BLaER1 (cell line): ENCODE data around the gene TRRAP.
"Not testable (repeated sequence)": the region's sequence is repeated elsewhere in the genome, so short reads cannot be mapped to it uniquely, and the experiment has no call there.

Experiments
- H3K27ac ChIP-seq: shearing (Covaris generic); formaldehyde crosslinking; 2 replicates; pipeline ENCODE4 v1.8.1; 2022
- H3K27me3 ChIP-seq: shearing (Covaris generic); formaldehyde crosslinking; 2 replicates; pipeline ENCODE4 v1.8.1; 2022
- H3K36me3 ChIP-seq: shearing (Covaris generic); formaldehyde crosslinking; 2 replicates; pipeline ENCODE4 v1.8.1; 2022
- H3K4me1 ChIP-seq: shearing (Covaris generic); formaldehyde crosslinking; 2 replicates; pipeline ENCODE4 v1.8.1; 2022
- H3K4me2 ChIP-seq: shearing (Covaris generic); formaldehyde crosslinking; 2 replicates; pipeline ENCODE4 v1.8.1; 2022
- H3K4me3 ChIP-seq: shearing (Covaris generic); formaldehyde crosslinking; 2 replicates; pipeline ENCODE4 v1.8.1; 2022
- H3K9ac ChIP-seq: shearing (Covaris generic); formaldehyde crosslinking; 2 replicates; pipeline ENCODE4 v1.8.1; 2022
- H3K9me3 ChIP-seq: shearing (Covaris generic); formaldehyde crosslinking; 2 replicates; pipeline ENCODE4 v1.8.1; 2022
- H4K20me1 ChIP-seq: shearing (Covaris generic); formaldehyde crosslinking; 2 replicates; pipeline ENCODE4 v1.8.1; 2022
- Cebpa-rat ChIP-seq: shearing (Covaris generic); IDR thresholded peaks from 2 replicates; pipeline ENCODE4 v1.8.1; 2022

TRRAP gene

GRCh38 chr7:99038086-99038855 lies 159.9 kb downstream of the TRRAP start:
- peak overlapping the region; percentile 87 for H3K9ac ChIP-seq
- H3K27ac ChIP-seq, result peak overlapping the region; percentile 98
- TF ChIP-seq Cebpa-rat, result no peak
- peaks cover 83% of the 10 kb centered on the region for H3K36me3 ChIP-seq
- H3K4me1 ChIP-seq, result peaks cover 93% of the 10 kb centered on the region
- no peaks in the 10 kb centered on the region; the same call in 1 of the 2 replicates for H4K20me1 ChIP-seq
- H3K27me3 ChIP-seq, result no peaks in the 10 kb centered on the region
- no peaks in the 10 kb centered on the region for H3K9me3 ChIP-seq
- no peak overlapping the region for H3K4me3 ChIP-seq
- H3K4me2 ChIP-seq, result peak overlapping the region; percentile 97

DNA sequence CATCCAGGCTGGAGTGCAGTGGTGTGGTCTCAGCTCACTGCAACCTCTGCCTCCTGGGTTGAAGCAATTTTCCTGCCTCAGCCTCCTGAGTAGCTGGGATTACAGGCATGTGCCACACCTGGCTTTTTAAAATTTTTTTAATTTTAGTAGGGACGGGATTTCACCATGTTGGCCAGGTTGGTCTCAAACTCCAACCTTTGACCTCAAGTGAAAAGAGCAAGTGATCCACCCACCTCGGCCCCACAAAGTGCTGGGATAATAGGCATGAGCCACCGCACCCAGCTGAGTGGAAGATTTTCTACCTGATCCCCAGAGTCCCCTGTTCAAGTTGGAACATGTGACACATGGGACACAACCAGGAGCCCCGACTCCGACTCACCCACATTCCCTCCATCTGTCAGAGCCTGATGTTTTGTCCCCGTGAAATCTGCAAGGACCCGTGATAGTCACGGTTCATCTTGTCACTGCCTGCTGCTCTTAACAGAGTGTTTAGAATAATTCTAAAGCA lies 161.1 kb downstream of the TRRAP start:
- peak overlapping the region; percentile 17; the same call in 1 of the 2 replicates for H3K9ac ChIP-seq
- peaks cover 83% of the 10 kb centered on the region for H3K36me3 ChIP-seq

GRCh38 chr7:99040104-99040958 lies 162.0 kb downstream of the TRRAP start:
- Histone ChIP-seq H4K20me1 (no peaks in the 10 kb centered on the region), H3K4me1 (peaks cover 73% of the 10 kb centered on the region), H3K36me3 (peaks cover 83% of the 10 kb centered on the region), H3K9ac (0 out of 2 replicates have a peak overlapping the region, but pooled peaks have one; percentile 18), H3K27me3 (no peaks in the 10 kb centered on the region), H3K4me2 (peak overlapping the region; percentile 21), H3K4me3 (no peak overlapping the region), H3K27ac (peak overlapping the region; percentile 98; the same call in 1 of the 2 replicates), H3K9me3 (no peaks in the 10 kb centered on the region)
- no peak for TF ChIP-seq Cebpa-rat

More for the DNA sequence above, 161.1 kb downstream of the TRRAP start:
- Histone ChIP-seq H4K20me1 (no peaks in the 10 kb centered on the region), H3K27ac (peak overlapping the region; percentile 98; the same call in 1 of the 2 replicates), H3K9me3 (no peaks in the 10 kb centered on the region), H3K4me1 (peaks cover 82% of the 10 kb centered on the region), H3K4me3 (no peak overlapping the region), H3K27me3 (no peaks in the 10 kb centered on the region), H3K4me2 (no peak overlapping the region)
- TF ChIP-seq Cebpa-rat, result no peak

GRCh38 chr7:99041526-99041925 lies 163.2 kb downstream of the TRRAP start:
- no peaks in the 10 kb centered on the region for H3K9me3 ChIP-seq
- no peak overlapping the region for H3K9ac ChIP-seq
- no peaks in the 10 kb centered on the region for H4K20me1 ChIP-seq
- H3K27me3 ChIP-seq, result no peaks in the 10 kb centered on the region
- H3K36me3 ChIP-seq, result peaks cover 95% of the 10 kb centered on the region
- H3K4me2 ChIP-seq, result no peak overlapping the region
- peaks cover 63% of the 10 kb centered on the region for H3K4me1 ChIP-seq
- peak overlapping the region; percentile 29; the same call in 1 of the 2 replicates for H3K27ac ChIP-seq
- no peak overlapping the region for H3K4me3 ChIP-seq
- no peak for TF ChIP-seq Cebpa-rat

DNA sequence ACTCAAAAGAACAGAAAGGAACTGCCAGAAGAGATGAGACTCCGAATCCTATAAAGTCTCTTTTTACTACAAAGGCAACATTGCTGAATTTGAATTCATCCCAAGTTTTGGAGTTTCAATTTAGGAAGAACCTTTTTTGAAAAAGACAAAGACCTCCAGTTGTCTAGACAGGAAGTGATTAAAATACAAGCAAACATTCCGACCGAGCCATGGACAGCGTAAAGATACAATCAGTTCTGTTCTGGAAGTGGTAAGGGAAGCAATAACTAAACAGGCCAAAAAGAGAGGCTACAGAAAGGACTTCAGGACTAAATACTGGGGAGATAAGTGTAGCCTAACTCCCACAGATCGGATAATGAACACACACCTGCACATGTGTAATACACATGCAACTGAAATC lies 164.6 kb downstream of the TRRAP start:
- Histone ChIP-seq H4K20me1 (no peaks in the 10 kb centered on the region), H3K9me3 (no peaks in the 10 kb centered on the region), H3K36me3 (peaks cover 99% of the 10 kb centered on the region), H3K4me1 (peaks cover 49% of the 10 kb centered on the region), H3K27me3 (no peaks in the 10 kb centered on the region), H3K4me2 (no peak overlapping the region), H3K9ac (no peak overlapping the region), H3K27ac (no peak overlapping the region), H3K4me3 (no peak overlapping the region)
- no peak for TF ChIP-seq Cebpa-rat

DNA sequence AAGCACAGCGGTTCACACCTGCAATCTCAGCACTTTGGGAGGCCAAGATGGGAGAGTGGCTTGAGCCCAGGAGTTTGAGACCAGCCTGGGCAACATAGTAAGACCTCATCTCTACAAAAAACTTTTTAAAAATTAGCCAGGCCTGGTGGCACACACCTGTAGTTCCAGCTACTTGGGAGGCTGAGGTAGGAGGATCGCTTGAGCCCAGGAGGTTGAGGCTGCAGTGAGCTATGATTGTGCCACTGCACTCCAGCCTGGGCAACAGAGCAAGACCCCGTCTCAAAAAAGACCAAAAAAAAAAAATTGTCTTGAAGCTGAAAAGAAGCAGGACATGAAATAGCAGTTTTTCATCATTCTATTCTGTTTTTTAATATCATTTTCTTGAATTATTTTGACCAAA lies 166.5 kb downstream of the TRRAP start:
- not testable (repeated sequence) for H3K27ac ChIP-seq, H3K9me3 ChIP-seq, H4K20me1 ChIP-seq, H3K27me3 ChIP-seq, H3K9ac ChIP-seq, H3K4me3 ChIP-seq, H3K4me2 ChIP-seq
- peaks cover 99% of the 10 kb centered on the region for H3K36me3 ChIP-seq
- H3K4me1 ChIP-seq, result peaks cover 30% of the 10 kb centered on the region

GRCh38 chr7:99046262-99046661 lies 167.9 kb downstream of the TRRAP start:
- H3K4me2 ChIP-seq, result not testable (repeated sequence)
- peaks cover 20% of the 10 kb centered on the region for H3K4me1 ChIP-seq
- H3K36me3 ChIP-seq, result peaks cover 100% of the 10 kb centered on the region

GRCh38 chr7:99046722-99047121 lies 168.4 kb downstream of the TRRAP start:
- TF ChIP-seq Cebpa-rat, result no peak
- no peak overlapping the region for H3K27ac ChIP-seq
- no peak overlapping the region for H3K4me2 ChIP-seq
- H3K4me1 ChIP-seq, result peaks cover 20% of the 10 kb centered on the region
- no peaks in the 10 kb centered on the region for H4K20me1 ChIP-seq
- peaks cover 100% of the 10 kb centered on the region for H3K36me3 ChIP-seq
- H3K27me3 ChIP-seq, result no peaks in the 10 kb centered on the region
- H3K4me3 ChIP-seq, result no peak overlapping the region
- H3K9me3 ChIP-seq, result no peaks in the 10 kb centered on the region
- H3K9ac ChIP-seq, result 0 out of 2 replicates have a peak overlapping the region, but pooled peaks have one; percentile 5

More at GRCh38 chr7:99046262-99046661, 167.9 kb downstream of the TRRAP start:
- H3K4me3 ChIP-seq, H3K9me3 ChIP-seq, H3K9ac ChIP-seq, H3K27ac ChIP-seq, H4K20me1 ChIP-seq, H3K27me3 ChIP-seq: not testable (repeated sequence)

- Histone ChIP-seq H3K27ac (no peak overlapping the region), H4K20me1 (no peaks in the 10 kb centered on the region), H3K4me2 (no peak overlapping the region), H3K4me1 (peaks cover 14% of the 10 kb centered on the region), H3K4me3 (no peak overlapping the region), H3K27me3 (no peaks in the 10 kb centered on the region), H3K36me3 (peaks cover 100% of the 10 kb centered on the region), H3K9ac (no peak overlapping the region), H3K9me3 (no peaks in the 10 kb centered on the region)
- TF ChIP-seq Cebpa-rat, result no peak
Observed at GRCh38 chr7:99047526-99048077, 169.3 kb downstream of the TRRAP start.
